Measurements from ENCODE around the gene NGLY1.

- TF ChIP-seq CTCF (IDR thresholded peaks at IDR 0.05; ENCODE audit: insufficient read depth, low read depth, low read length) (no peak), EZH2 (IDR thresholded peaks at IDR 0.05; ENCODE audit: insufficient read depth, low read length) (no peak)
Observed at GRCh38 chr3:25725810-25726209, 57.4 kb downstream of the NGLY1 start.

Data from astrocyte (in vitro differentiated cells and primary cell).